Caco-2 (cell line): ENCODE data around the gene GEMIN7. TPM values are rescaled to one million over a fixed set of nuclear protein-coding genes. Genes with fewer than 3 reads are reported as not detected.
A peak's percentile ranks its signal among the peaks of the same experiment; 100 is the strongest.

Experiments used
- BruUV-seq: library from RNA; stranded (reverse); fragments of 400-500 nt; replicated peaks from 2 replicates; lab custom pipeline; 2021; lab: Mats Ljungman, UMichigan
- CTCF ChIA-PET: fragments of 300-600 bp; sonication (Branson Sonifier 250); formaldehyde crosslinking; loops from one replicate; lab custom pipeline; 2022; ENCODE audit warnings: antibody characterized with exemption; lab: Charles Lee
- POLR2A ChIA-PET: fragments of 300-600 bp; sonication (Branson Sonifier 250); formaldehyde crosslinking; loops from one replicate; lab custom pipeline; 2022; ENCODE audit warnings: antibody characterized with exemption; lab: Charles Lee
- DNase-seq, 2 experiments: peaks; one replicate each; pipeline versions ENCODE4 v3.0.0 to v3.0.0-alpha.2; 2020 to 2022
- H3K27me3 ChIP-seq: replicated peaks from 2 replicates; pipeline ENCODE4 v1.6.0; 2011; ENCODE audit warnings: low read length; ENCODE audit not compliant: control insufficient read depth, insufficient read depth
- H3K36me3 ChIP-seq: 2 replicates; pipeline ENCODE4 v1.5.1; 2011; ENCODE audit warnings: low read length; ENCODE audit not compliant: control insufficient read depth, insufficient read depth
- H3K4me1 ChIP-seq: fragments of 250-450 bp; sonication (Bioruptor Pico); 2 replicates; pipeline ENCODE4 v1.5.1; 2020; ENCODE audit warnings: mild to moderate bottlenecking
- H3K4me3 ChIP-seq: 2 replicates; pipeline ENCODE4 v1.5.1; 2011; ENCODE audit warnings: low read depth, mild to moderate bottlenecking, control low read depth, low read length
- H3K9me3 ChIP-seq: fragments of 250-450 bp; sonication (Bioruptor Pico); 2 replicates; pipeline ENCODE4 v1.5.1; 2020; ENCODE audit warnings: mild to moderate bottlenecking, moderate library complexity
- H3K27ac Mint-ChIP-seq: one replicate; pipeline ENCODE4 v1.8.0; 2022; ENCODE audit warnings: mixed read lengths; ENCODE audit not compliant: unreplicated experiment
- H3K27me3 Mint-ChIP-seq: one replicate; pipeline ENCODE4 v1.8.0; 2022; ENCODE audit warnings: mixed read lengths; ENCODE audit not compliant: insufficient read depth, unreplicated experiment
- H3K36me3 Mint-ChIP-seq: one replicate; pipeline ENCODE4 v1.8.0; 2022; ENCODE audit warnings: mild to moderate bottlenecking, mixed read lengths; ENCODE audit not compliant: insufficient read depth, unreplicated experiment
- H3K4me1 Mint-ChIP-seq: one replicate; pipeline ENCODE4 v1.8.0; 2022; ENCODE audit warnings: low read depth, mixed read lengths; ENCODE audit not compliant: unreplicated experiment
- H3K4me3 Mint-ChIP-seq: one replicate; pipeline ENCODE4 v1.8.0; 2022; ENCODE audit warnings: mild to moderate bottlenecking, moderate library complexity, mixed read lengths; ENCODE audit not compliant: unreplicated experiment
- H3K9me3 Mint-ChIP-seq: one replicate; pipeline ENCODE4 v1.8.0; 2022; ENCODE audit warnings: mixed read lengths; ENCODE audit not compliant: unreplicated experiment
- CTCF ChIP-seq, 2 experiments: fragments of 200-600 bp in 1 of 2; IDR thresholded peaks; 1 replicate in 1 of 2; 2 replicates in 1 of 2; pipeline versions ENCODE4 v1.5.1 to v1.8.0; 2011 to 2022; ENCODE audit warnings: antibody characterized with exemption in 1 of 2, control low read depth in 1 of 2, inconsistent platforms in 1 of 2, low read depth in 1 of 2, low read length in 1 of 2, mild to moderate bottlenecking in 1 of 2, moderate library complexity in 1 of 2; ENCODE audit not compliant: insufficient read depth in 1 of 2, severe bottlenecking in 1 of 2, unreplicated experiment in 1 of 2
- intact Hi-C: fragments of 100-400 bp; cut with micrococcal nuclease; formaldehyde crosslinking; loops from one replicate; pipeline ENCODE4 v1.10.0; 2022; ENCODE audit not compliant: unreplicated experiment
- total RNA-seq: library from RNA; stranded (reverse); gene quantifications from 2 replicates; pipeline ENCODE4 v1.2.3, GENCODE V29; 2022

GEMIN7 gene
- total RNA-seq, 1 experiment from 2014 or later = 49.3 TPM

GRCh38 chr19:45049073-45049736, 29.9 kb upstream of the GEMIN7 start:
- H3K9me3 Mint-ChIP-seq = no peaks in the 10 kb centered on the region
- Histone ChIP-seq H3K9me3 (no peaks in the 10 kb centered on the region), H3K36me3 (peaks cover 5% of the 10 kb centered on the region), H3K27me3 (no peaks in the 10 kb centered on the region), H3K4me1 (peaks cover 25% of the 10 kb centered on the region), H3K4me3 (no peak overlapping the region)
- ChIA-PET CTCF (interaction anchor here (1.4 kb wide), 1 partner anchor 10 kb away, joined by 4 read pairs; no protein-coding TSS in a partner anchor), POLR2A (interaction anchor here (0.9 kb wide), 1 partner anchor 10 kb away, joined by 5 read pairs; the partner anchor contains the start of gene CLASRP)
- H3K4me1 Mint-ChIP-seq = peaks cover 24% of the 10 kb centered on the region
- no peak for TF ChIP-seq CTCF (IDR thresholded peaks at IDR 0.05; ENCODE audit: insufficient read depth in 1 of 2, low read depth in 1 of 2, low read length in 1 of 2, severe bottlenecking in 1 of 2, unreplicated experiment in 1 of 2)
- DNase-seq = no peak
- peak overlapping the region; percentile 26 for H3K27ac Mint-ChIP-seq
- H3K36me3 Mint-ChIP-seq = peaks cover 84% of the 10 kb centered on the region
- H3K27me3 Mint-ChIP-seq = no peaks in the 10 kb centered on the region
- no TSS peak for BruUV-seq
- intact Hi-C loops = no loop called here
- H3K4me3 Mint-ChIP-seq = no peak overlapping the region

GRCh38 chr19:45050036-45050435, 29.0 kb upstream of the GEMIN7 start:
- Histone ChIP-seq H3K4me1 (peaks cover 16% of the 10 kb centered on the region), H3K9me3 (no peaks in the 10 kb centered on the region), H3K27me3 (no peaks in the 10 kb centered on the region), H3K4me3 (no peak overlapping the region), H3K36me3 (peaks cover 3% of the 10 kb centered on the region)
- no TSS peak for BruUV-seq
- H3K4me1 Mint-ChIP-seq = peaks cover 21% of the 10 kb centered on the region
- no peak for TF ChIP-seq CTCF (IDR thresholded peaks at IDR 0.05; ENCODE audit: insufficient read depth in 1 of 2, low read depth in 1 of 2, low read length in 1 of 2, severe bottlenecking in 1 of 2, unreplicated experiment in 1 of 2)
- POLR2A ChIA-PET = interaction anchor here (0.5 to 0.9 kb wide), 2 partner anchors 11 to 462 kb away, joined by 3 to 5 read pairs; partner anchors contain the start of gene CLASRP
- intact Hi-C loops = no loop called here
- H3K36me3 Mint-ChIP-seq = peaks cover 78% of the 10 kb centered on the region
- no peaks in the 10 kb centered on the region for H3K9me3 Mint-ChIP-seq
- H3K4me3 Mint-ChIP-seq = no peak overlapping the region
- no peaks in the 10 kb centered on the region for H3K27me3 Mint-ChIP-seq
- DNase-seq = no peak
- CTCF ChIA-PET = interaction anchor here (1.4 kb wide), 1 partner anchor 10 kb away, joined by 4 read pairs; no protein-coding TSS in a partner anchor
- no peak overlapping the region for H3K27ac Mint-ChIP-seq

GRCh38 chr19:45051929-45052579, 27.0 kb upstream of the GEMIN7 start:
- H3K4me3 ChIP-seq = no peak overlapping the region
- ChIA-PET CTCF (interaction anchor here (1.0 kb wide), 1 partner anchor 110 kb away, joined by 3 read pairs; no protein-coding TSS in a partner anchor), POLR2A (no interaction called here)
- Mint-ChIP-seq H3K4me1 (peaks cover 4% of the 10 kb centered on the region), H3K27ac (peak overlapping the region; percentile 30), H3K36me3 (peaks cover 74% of the 10 kb centered on the region), H3K4me3 (no peak overlapping the region), H3K27me3 (no peaks in the 10 kb centered on the region), H3K9me3 (no peaks in the 10 kb centered on the region)
- H3K4me1 ChIP-seq = no peaks in the 10 kb centered on the region
- H3K27me3 ChIP-seq = no peaks in the 10 kb centered on the region
- H3K9me3 ChIP-seq = no peaks in the 10 kb centered on the region
- no peak for TF ChIP-seq CTCF (IDR thresholded peaks at IDR 0.05; ENCODE audit: insufficient read depth in 1 of 2, low read depth in 1 of 2, low read length in 1 of 2, severe bottlenecking in 1 of 2, unreplicated experiment in 1 of 2)
- intact Hi-C loops = no loop called here
- H3K36me3 ChIP-seq = peaks cover 5% of the 10 kb centered on the region
- no TSS peak for BruUV-seq
- no peak for DNase-seq
